HFF-Myc (cell line): ENCODE results near the gene ALX4.

ENCODE experiments used
- DNase-seq: peaks from one replicate; pipeline ENCODE4 v3.0.0-alpha.2; 2011; ENCODE audit warnings: low read depth; ENCODE audit errors: extremely low read depth
- H3K4me3 ChIP-seq: replicated peaks from 2 replicates; pipeline ENCODE4 v1.5.1; 2011; ENCODE audit warnings: low read depth, mild to moderate bottlenecking, control low read depth, low read length
- CTCF ChIP-seq: IDR thresholded peaks from 2 replicates; pipeline ENCODE4 v1.5.1; 2012; ENCODE audit warnings: mild to moderate bottlenecking, low read depth, low read length, control low read depth; ENCODE audit errors: missing control alignments

ALX4 gene

DNA sequence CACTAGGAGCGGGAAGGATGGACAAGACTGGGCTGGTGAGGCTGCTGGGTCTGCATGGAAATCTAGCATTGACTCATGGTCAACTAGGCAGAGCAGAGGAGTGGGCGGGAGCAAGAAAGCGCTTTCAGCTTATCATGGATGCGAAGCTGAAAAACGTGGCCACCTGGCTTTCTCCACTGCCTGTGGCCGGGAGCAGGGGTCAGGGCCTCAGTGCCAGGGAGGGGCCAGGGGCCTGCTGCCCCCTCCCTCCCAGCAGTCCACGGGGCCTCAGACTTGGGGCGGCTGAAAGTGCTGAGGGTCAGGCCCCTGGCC lies 45.5 kb downstream of the ALX4 start:
- DNase-seq: no peak
- no peak overlapping the region for H3K4me3 ChIP-seq
- no peak for TF ChIP-seq CTCF

DNA sequence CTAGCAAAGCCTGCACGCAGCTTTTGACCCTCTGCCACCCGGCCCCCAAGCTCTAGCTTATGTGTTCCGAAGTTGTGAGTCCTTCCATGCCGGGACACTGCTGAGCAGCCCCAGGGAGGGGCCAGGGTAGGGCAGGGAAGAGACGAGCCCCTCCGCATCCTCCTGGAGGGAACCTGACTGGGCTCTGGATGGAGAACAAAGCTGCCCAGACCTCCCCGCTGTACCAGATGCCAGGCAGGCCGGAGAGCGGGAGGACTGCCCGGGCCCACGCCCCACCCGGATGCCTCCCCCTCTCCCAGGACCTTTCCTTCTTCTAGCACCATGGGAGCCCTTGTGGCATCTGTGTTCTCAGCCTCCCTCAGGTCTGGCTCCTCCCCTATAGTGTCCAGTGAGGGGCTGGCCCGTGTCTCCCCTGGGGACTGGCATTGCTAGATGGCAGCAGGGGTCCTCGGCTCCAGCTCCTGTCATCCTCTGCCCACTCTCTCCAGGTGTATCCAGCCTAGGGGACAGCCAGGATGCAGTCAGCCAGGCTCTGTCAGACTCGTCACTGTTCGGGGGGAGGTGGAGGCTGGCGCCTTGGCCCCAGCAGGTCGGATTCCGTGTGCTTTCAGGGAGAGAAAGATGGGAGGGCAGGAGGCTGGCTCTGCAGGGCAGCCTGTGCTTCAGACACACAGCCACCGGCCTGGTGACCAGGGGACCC lies 46.1 kb downstream of the ALX4 start:
- no peak for TF ChIP-seq CTCF

GRCh38 chr11:44261800-44262591 lies 47.9 kb downstream of the ALX4 start:
- no peak overlapping the region for H3K4me3 ChIP-seq
- TF ChIP-seq CTCF: no peak
- DNase-seq: no peak

More for the DNA sequence above, 46.1 kb downstream of the ALX4 start:
- no peak overlapping the region for H3K4me3 ChIP-seq
- no peak for DNase-seq

GRCh38 chr11:44260081-44260480 lies 49.9 kb downstream of the ALX4 start:
- TF ChIP-seq CTCF: no peak
- DNase-seq: no peak
- H3K4me3 ChIP-seq: no peak overlapping the region

DNA sequence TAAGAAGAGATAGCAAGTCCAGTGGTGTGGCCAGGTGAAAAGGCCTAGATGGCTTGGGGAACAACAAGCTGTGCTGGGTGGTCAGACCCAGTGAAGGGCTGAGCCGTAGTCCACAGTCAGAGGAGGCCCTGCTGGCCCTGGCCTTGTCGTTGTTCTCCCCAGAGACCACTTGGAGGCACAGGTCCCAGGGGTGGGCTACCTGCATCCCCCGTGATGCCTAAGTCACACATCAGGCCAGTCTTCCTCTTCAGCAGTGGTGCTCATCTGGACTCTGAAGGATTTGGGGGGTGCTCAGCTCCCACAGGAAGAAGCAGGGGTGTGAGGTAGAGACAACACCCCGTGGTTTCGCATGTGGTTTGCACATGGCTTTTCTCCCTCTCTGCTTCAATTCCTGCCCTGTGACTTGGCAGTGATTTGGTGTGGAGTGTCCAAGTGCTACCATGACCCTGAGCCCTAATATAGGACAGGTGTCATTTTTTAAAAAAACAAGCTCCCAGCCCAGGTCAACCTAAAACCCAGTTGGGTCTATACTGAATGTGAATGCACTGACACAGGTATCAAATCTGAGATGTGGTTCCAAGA lies 51.0 kb downstream of the ALX4 start:
- no peak overlapping the region for H3K4me3 ChIP-seq
- no peak for TF ChIP-seq CTCF
- DNase-seq: no peak

DNA sequence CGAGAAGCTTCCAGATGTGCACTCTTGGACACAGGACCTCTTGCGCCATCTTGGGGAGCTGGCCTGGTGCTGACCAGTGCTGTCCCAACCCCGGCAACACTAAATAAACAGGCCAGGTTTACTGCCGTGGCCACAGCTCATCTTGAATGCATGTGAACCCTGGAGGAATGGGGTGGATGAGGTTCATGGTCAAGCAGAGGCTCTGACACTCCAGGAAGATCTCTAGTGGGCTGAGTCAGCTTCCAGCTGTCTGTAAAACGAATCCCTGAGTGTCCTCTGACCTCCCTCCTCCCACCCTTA lies 51.8 kb downstream of the ALX4 start:
- no peak for TF ChIP-seq CTCF
- H3K4me3 ChIP-seq: no peak overlapping the region
- no peak for DNase-seq
